ENCODE measurements around the gene CLDN7. TPM values are rescaled to one million over a fixed set of nuclear protein-coding genes. Genes with fewer than 3 reads are reported as not detected.

CLDN7 gene
- total and polyA plus RNA-seq, 3 experiments from 2014 or later, result 0.63 to 2.1 (median 1.1) TPM

- no peaks in the 10 kb centered on the region for H3K9me3 Mint-ChIP-seq
- peaks cover 19% of the 10 kb centered on the region for H3K4me1 ChIP-seq (ENCODE audit: insufficient read depth, low read length)
- ChIA-PET CTCF (no interaction called here), POLR2A (interaction anchor here (1.1 kb wide), 1 partner anchor 70 kb away, joined by 3 read pairs; the partner anchor contains the start of gene NEURL4)
- H3K27ac Mint-ChIP-seq, result peak overlapping the region in 7 of 8 donors; percentile 9 to 80 (median 58)
- H3K27me3 Mint-ChIP-seq, result peaks cover 4% of the 10 kb centered on the region in 2 donors
- no peak for DNase-seq
- H3K4me3 Mint-ChIP-seq, result peak overlapping the region; percentile 12 to 56 (median 19)
- H3K36me3 ChIP-seq (ENCODE audit: insufficient read depth, low read length), result peaks cover 9% of the 10 kb centered on the region
- H3K4me1 Mint-ChIP-seq, result peaks cover 20 to 37% (median 22%) of the 10 kb centered on the region in 3 donors
- H3K36me3 Mint-ChIP-seq, result peaks cover 2 to 46% (median 3%) of the 10 kb centered on the region in 3 donors
- no peaks in the 10 kb centered on the region for H3K9me3 ChIP-seq (ENCODE audit: low read length)
- H3K4me3 ChIP-seq (ENCODE audit: low read length), result no peak overlapping the region
- no peak overlapping the region for H3K27ac ChIP-seq (ENCODE audit: low read depth, low read length)
- no peaks in the 10 kb centered on the region for H3K27me3 ChIP-seq (ENCODE audit: insufficient read depth, low read length, poor library complexity, severe bottlenecking)
Observed at GRCh38 chr17:7258731-7259554, 3.3 kb downstream of the CLDN7 start.

DNA sequence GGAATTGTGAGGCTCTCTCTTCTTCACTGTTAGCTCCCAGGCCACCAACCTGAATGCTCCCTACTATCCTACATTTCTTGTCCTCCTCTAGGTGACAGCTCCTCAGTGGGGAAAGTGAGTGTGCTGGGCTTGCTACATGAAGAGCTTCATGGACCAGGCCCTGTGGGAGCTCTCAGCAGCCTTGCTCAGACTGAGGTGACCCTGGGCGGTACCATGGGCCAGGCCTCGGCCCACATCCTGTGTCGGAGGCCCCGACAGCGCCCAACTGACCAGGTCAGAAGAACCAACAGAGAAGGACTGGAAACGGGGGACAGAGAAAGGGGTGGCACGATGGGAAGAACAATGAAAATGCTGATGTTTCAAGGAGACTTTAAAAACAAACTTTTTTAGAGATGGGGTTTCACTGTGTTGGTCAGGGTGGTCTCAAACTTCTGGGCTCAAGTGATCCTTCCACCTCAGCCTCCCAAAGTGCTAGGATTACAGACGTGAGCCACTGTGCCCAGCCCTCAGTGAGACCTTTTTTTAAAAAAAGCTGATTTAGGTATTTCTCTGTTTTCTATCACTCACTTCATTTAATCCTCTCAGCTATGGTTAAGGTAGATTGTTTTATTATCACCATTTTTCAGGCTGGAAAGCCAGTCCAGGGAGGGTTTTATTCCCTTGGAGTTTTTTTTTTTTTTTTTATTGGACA lies 5.4 kb downstream of the CLDN7 start:
- H3K9me3 ChIP-seq (ENCODE audit: low read length), result no peaks in the 10 kb centered on the region
- Mint-ChIP-seq H3K27ac (peak overlapping the region in 3 of 8 donors; percentile 1 to 66 (median 56)), H3K27me3 (peaks cover 0 to 2% of the 10 kb centered on the region in 2 donors), H3K4me3 (no peak overlapping the region), H3K4me1 (peaks cover 16 to 37% (median 19%) of the 10 kb centered on the region in 3 donors), H3K9me3 (no peaks in the 10 kb centered on the region), H3K36me3 (peaks cover 3 to 60% (median 7%) of the 10 kb centered on the region in 3 donors)
- H3K4me3 ChIP-seq (ENCODE audit: low read length), result no peak overlapping the region
- H3K27ac ChIP-seq (ENCODE audit: low read depth, low read length), result no peak overlapping the region
- H3K4me1 ChIP-seq (ENCODE audit: insufficient read depth, low read length), result peaks cover 12% of the 10 kb centered on the region
- no peak for DNase-seq
- ChIA-PET POLR2A (no interaction called here), CTCF (interaction anchor here (1.2 to 1.6 kb wide), 2 partner anchors 9 to 98 kb away, joined by 3 to 4 read pairs; partner anchors contain the start of gene TMEM95)
- peaks cover 10% of the 10 kb centered on the region for H3K36me3 ChIP-seq (ENCODE audit: insufficient read depth, low read length)
- no peaks in the 10 kb centered on the region for H3K27me3 ChIP-seq (ENCODE audit: insufficient read depth, low read length, poor library complexity, severe bottlenecking)

GRCh38 chr17:7254511-7254910 lies 7.8 kb downstream of the CLDN7 start:
- POLR2A ChIA-PET, result interaction anchor here (0.6 kb wide), 1 partner anchor 431 kb away, joined by 3 read pairs; no protein-coding TSS in a partner anchor

GRCh38 chr17:7253082-7253481 lies 9.2 kb downstream of the CLDN7 start:
- Mint-ChIP-seq H3K4me3 (peak overlapping the region; percentile 94 to 98 (median 96)), H3K36me3 (peaks cover 3 to 55% (median 7%) of the 10 kb centered on the region in 3 donors), H3K9me3 (no peaks in the 10 kb centered on the region), H3K27ac (peak overlapping the region; percentile 97 to 100 (median 99)), H3K27me3 (peaks cover 0 to 2% of the 10 kb centered on the region in 2 donors), H3K4me1 (peaks cover 38 to 52% (median 41%) of the 10 kb centered on the region in 3 donors)
- Histone ChIP-seq H3K27ac (ENCODE audit: low read depth, low read length) (peak overlapping the region; percentile 97), H3K4me1 (ENCODE audit: insufficient read depth, low read length) (peaks cover 33% of the 10 kb centered on the region), H3K36me3 (ENCODE audit: insufficient read depth, low read length) (peaks cover 10% of the 10 kb centered on the region), H3K9me3 (ENCODE audit: low read length) (no peaks in the 10 kb centered on the region), H3K27me3 (ENCODE audit: insufficient read depth, low read length, poor library complexity, severe bottlenecking) (no peaks in the 10 kb centered on the region), H3K4me3 (ENCODE audit: low read length) (peak overlapping the region; percentile 85)
- DNase-seq, result no peak
- ChIA-PET CTCF (no interaction called here), POLR2A (no interaction called here)

More at GRCh38 chr17:7254511-7254910, 7.8 kb downstream of the CLDN7 start:
- Histone ChIP-seq H3K27me3 (ENCODE audit: insufficient read depth, low read length, poor library complexity, severe bottlenecking) (no peaks in the 10 kb centered on the region), H3K9me3 (ENCODE audit: low read length) (no peaks in the 10 kb centered on the region), H3K27ac (ENCODE audit: low read depth, low read length) (no peak overlapping the region), H3K36me3 (ENCODE audit: insufficient read depth, low read length) (peaks cover 10% of the 10 kb centered on the region), H3K4me3 (ENCODE audit: low read length) (no peak overlapping the region), H3K4me1 (ENCODE audit: insufficient read depth, low read length) (peaks cover 24% of the 10 kb centered on the region)
- CTCF ChIA-PET, result interaction anchor here (1.2 kb wide), 1 partner anchor 20 kb away, joined by 3 read pairs; the partner anchor contains the start of gene DVL2
- H3K27me3 Mint-ChIP-seq, result peaks cover 0 to 2% of the 10 kb centered on the region in 2 donors
- no peaks in the 10 kb centered on the region for H3K9me3 Mint-ChIP-seq
- peak overlapping the region in 5 of 8 donors; percentile 43 to 95 (median 69) for H3K27ac Mint-ChIP-seq
- peak overlapping the region in 4 of 7 donors; percentile 13 to 71 (median 26) for H3K4me3 Mint-ChIP-seq
- H3K36me3 Mint-ChIP-seq, result peaks cover 3 to 64% (median 7%) of the 10 kb centered on the region in 3 donors
- DNase-seq, result no peak
- peaks cover 28 to 40% (median 29%) of the 10 kb centered on the region in 3 donors for H3K4me1 Mint-ChIP-seq

DNA sequence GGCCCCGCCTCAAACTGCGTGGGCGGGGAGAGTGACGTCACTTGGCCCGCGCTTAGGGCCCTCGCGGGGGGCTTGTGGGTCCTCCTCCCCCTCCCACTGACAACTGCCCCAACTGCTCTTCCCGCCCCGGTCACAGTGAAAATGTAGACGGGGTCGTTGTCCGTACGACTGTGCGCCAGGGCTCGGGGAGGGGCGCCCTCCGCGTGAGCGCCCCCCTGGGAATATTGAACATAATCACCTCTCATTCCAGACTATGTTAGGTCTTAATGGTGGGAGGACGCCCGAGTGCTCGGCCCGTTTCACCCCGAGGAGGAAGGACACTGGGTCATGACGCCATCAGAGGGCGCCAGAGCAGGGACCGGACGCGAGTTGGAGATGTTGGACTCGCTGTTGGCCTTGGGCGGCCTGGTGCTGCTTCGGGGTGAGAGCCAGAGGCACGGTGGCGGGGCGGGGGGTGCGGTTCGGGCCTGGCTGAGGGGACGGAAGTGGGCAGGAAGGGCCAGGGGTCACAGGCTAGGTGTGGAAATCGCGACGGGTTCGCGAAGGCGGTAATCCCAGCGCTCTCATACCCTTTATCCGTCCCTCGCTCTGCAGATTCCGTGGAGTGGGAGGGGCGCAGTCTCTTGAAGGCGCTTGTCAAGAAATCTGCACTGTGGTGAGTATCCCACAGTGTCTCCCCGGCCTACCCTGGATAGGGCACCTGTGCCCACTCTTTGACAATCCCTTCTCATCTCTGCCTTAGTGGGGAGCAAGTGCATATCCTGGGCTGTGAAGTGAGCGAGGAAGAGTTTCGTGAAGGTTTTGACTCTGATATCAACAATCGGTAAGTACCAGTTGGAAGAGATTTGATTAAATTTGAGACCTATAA lies 9.9 kb downstream of the CLDN7 start, which contains the start of gene ELP5:
TSS of gene ELP5 (plus strand) at position 40 of the 868 bp plus-strand sequence. CDS start at position 376, 336 bp downstream.
- peak; percentile 82 to 99 (median 87) for DNase-seq
- ChIA-PET POLR2A (interaction anchor here (1.3 to 2.5 kb wide), 2 partner anchors 10 to 13 kb away, joined by 13 to 16 read pairs; partner anchors contain the start of genes GABARAP and PHF23), CTCF (interaction anchor here (1.1 kb wide), 1 partner anchor 14 kb away, joined by 4 read pairs; no protein-coding TSS in a partner anchor)
- H3K27ac ChIP-seq (ENCODE audit: low read depth, low read length), result peak within 1 kb of the TSS; percentile 97
- Mint-ChIP-seq H3K27me3 (peaks cover 0 to 2% of the 10 kb centered on the region in 2 donors), H3K36me3 (peaks cover 3 to 52% (median 7%) of the 10 kb centered on the region in 3 donors), H3K9me3 (no peaks in the 10 kb centered on the region), H3K27ac (peak within 1 kb of the TSS; percentile 97 to 100 (median 99)), H3K4me3 (peak within 1 kb of the TSS; percentile 94 to 98 (median 96)), H3K4me1 (peaks cover 38 to 55% (median 41%) of the 10 kb centered on the region in 3 donors)
- peak within 1 kb of the TSS; percentile 85 for H3K4me3 ChIP-seq (ENCODE audit: low read length)
- H3K36me3 ChIP-seq (ENCODE audit: insufficient read depth, low read length), result peaks cover 10% of the 10 kb centered on the region
- H3K9me3 ChIP-seq (ENCODE audit: low read length), result no peaks in the 10 kb centered on the region
- no peaks in the 10 kb centered on the region for H3K27me3 ChIP-seq (ENCODE audit: insufficient read depth, low read length, poor library complexity, severe bottlenecking)
- peaks cover 33% of the 10 kb centered on the region for H3K4me1 ChIP-seq (ENCODE audit: insufficient read depth, low read length)

DNA sequence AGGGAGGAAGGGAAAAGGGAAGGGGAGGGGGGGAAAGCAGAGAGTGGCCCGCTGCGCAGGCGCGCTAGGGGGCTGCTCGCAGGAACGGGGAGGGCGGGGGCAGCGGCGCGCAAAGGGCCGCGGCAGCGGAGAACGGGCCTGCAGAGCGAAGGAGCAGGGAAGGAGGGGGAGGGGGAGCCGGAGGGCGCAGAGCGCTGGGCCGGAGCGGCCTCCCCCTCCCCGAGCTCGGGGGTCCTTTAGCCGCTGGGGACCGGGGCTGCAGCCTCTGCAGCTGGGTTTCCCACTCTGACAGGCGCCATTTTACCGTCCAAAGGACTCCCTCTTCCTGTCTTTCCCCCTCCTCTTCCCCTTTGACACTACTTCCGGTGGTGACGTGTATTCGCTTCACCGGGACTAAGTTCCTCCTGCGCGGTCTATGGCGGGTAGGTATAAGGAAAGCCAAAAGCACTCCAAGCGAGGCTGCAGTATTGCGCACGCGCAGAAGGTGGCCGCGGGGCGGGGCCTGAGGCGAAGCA lies 10.6 kb downstream of the CLDN7 start, which contains the start of gene CTDNEP1:
TSS of gene CTDNEP1 (minus strand) at position 74 of the 515 bp plus-strand sequence. CDS start 438 bp downstream, outside the sequence.
- H3K27me3 Mint-ChIP-seq, result peaks cover 0 to 2% of the 10 kb centered on the region in 2 donors

More for the DNA sequence above, 10.6 kb downstream of the CLDN7 start, which contains the start of gene CTDNEP1:
- ChIA-PET CTCF (interaction anchor here (1.1 to 1.2 kb wide), 2 partner anchors 9 to 13 kb away, joined by 4 to 6 read pairs; partner anchors contain the start of gene GABARAP), POLR2A (interaction anchor here (0.7 to 2.5 kb wide), 5 partner anchors 9 to 868 kb away, joined by 3 to 16 read pairs (median 6); partner anchors contain the start of genes DVL2, GABARAP and PHF23)
- Histone ChIP-seq H3K27ac (ENCODE audit: low read depth, low read length) (peak within 1 kb of the TSS; percentile 97), H3K9me3 (ENCODE audit: low read length) (no peaks in the 10 kb centered on the region), H3K4me1 (ENCODE audit: insufficient read depth, low read length) (peaks cover 33% of the 10 kb centered on the region), H3K36me3 (ENCODE audit: insufficient read depth, low read length) (peaks cover 16% of the 10 kb centered on the region), H3K27me3 (ENCODE audit: insufficient read depth, low read length, poor library complexity, severe bottlenecking) (no peaks in the 10 kb centered on the region), H3K4me3 (ENCODE audit: low read length) (peak within 1 kb of the TSS; percentile 85)
- no peaks in the 10 kb centered on the region for H3K9me3 Mint-ChIP-seq
- H3K4me3 Mint-ChIP-seq, result peak within 1 kb of the TSS; percentile 94 to 98 (median 96)
- DNase-seq, result peak in 4 of 5 donors; percentile 98 to 100 (median 98)
- peaks cover 38 to 55% (median 41%) of the 10 kb centered on the region in 3 donors for H3K4me1 Mint-ChIP-seq
- H3K27ac Mint-ChIP-seq, result peak within 1 kb of the TSS; percentile 97 to 100 (median 99)
- peaks cover under 1 to 50% (median 10%) of the 10 kb centered on the region in 3 donors for H3K36me3 Mint-ChIP-seq
